ENCODE data around the gene ARRB2.

Gene ARRB2

DNA sequence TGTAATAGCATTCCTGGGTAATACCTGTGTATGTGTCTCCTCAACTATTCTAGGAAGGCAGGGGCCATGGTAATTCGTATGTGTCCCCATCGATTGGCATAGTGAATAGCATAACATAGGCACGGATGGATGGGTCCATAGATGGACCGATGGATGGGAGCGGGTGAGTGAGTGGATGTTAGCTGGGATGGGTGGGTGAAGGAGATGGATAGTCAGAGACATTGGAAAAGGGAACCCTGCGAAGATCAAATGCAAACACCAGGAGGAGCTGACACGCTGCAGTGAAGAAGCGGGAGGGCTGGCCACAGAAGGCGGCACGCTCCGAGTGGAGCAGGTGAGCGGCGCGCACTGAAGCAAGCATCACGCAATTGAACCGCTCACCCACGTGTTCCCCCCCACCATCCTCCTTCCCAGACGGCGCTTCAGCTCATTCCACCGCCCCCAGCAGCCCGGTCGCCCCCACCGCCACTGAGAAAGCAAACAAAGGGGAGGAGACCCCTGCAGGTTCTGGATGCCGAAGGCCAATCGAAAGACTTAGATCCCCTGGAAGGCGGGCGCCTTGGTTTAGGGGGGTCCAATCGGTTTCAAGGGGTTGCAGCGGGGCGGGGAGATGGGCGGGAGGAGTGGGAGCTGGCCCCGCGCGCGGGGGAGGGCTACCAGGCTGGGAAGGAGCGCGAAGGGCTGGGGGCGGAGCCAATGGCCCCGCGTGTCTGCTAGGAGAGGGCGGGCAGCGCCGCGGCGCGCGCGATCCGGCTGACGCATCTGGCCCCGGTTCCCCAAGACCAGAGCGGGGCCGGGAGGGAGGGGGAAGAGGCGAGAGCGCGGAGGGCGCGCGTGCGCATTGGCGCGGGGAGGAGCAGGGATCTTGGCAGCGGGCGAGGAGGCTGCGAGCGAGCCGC lies at the start of gene ARRB2:
Gene ARRB2, plus strand, starts transcription at position 839 of the 899 bp plus-strand sequence. CDS start 90 bp downstream, outside the sequence.
- 0 out of 2 replicates have a peak, but pooled peaks cover 3% of the 10 kb centered on the region for H3K36me3 ChIP-seq (ENCODE audit: control insufficient read depth, insufficient read depth, low read length)
- no peaks in the 10 kb centered on the region for H3K27me3 ChIP-seq (ENCODE audit: control insufficient read depth, insufficient read depth, low read length)
- H3K4me3 ChIP-seq (ENCODE audit: low read depth, low read length), result peak within 1 kb of the TSS; percentile 68
- H3K9ac ChIP-seq (ENCODE audit: low read depth, low read length), result peak within 1 kb of the TSS; percentile 32
- peaks cover 13% of the 10 kb centered on the region for H3K4me1 ChIP-seq (ENCODE audit: control insufficient read depth, insufficient read depth, low read length)
- peak within 1 kb of the TSS; percentile 74 for H3K27ac ChIP-seq (ENCODE audit: low read depth, low read length)
- H3K9me3 ChIP-seq (ENCODE audit: control insufficient read depth, insufficient read depth, low read length), result no peaks in the 10 kb centered on the region

DNA sequence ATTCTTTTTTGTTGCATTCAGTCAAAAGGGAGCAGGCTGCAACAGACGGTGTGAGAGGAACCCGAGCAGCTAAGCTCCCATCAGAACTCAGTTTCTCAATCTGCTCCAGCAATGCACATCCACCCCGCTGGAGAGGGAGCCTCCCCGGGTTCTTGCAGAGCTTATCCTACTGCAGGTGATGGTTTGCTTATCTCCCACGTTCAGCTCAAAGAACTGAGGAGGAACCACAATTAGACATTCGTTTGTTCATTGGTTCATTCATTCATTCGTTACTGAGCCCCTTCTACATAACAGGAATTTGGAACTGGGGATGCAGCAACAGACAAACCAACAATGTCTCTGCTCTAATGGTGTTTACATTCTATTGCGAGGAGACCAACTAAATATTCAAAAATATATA lies 46.7 kb upstream of the ARRB2 start:
- Histone ChIP-seq H3K4me3 (ENCODE audit: low read depth, low read length) (no peak overlapping the region), H3K27ac (ENCODE audit: low read depth, low read length) (no peak overlapping the region), H3K36me3 (ENCODE audit: control insufficient read depth, insufficient read depth, low read length) (no peaks in the 10 kb centered on the region), H3K27me3 (ENCODE audit: control insufficient read depth, insufficient read depth, low read length) (no peaks in the 10 kb centered on the region), H3K9me3 (ENCODE audit: control insufficient read depth, insufficient read depth, low read length) (no peaks in the 10 kb centered on the region), H3K4me1 (ENCODE audit: control insufficient read depth, insufficient read depth, low read length) (no peaks in the 10 kb centered on the region), H3K9ac (ENCODE audit: low read depth, low read length) (no peak overlapping the region)

DNA sequence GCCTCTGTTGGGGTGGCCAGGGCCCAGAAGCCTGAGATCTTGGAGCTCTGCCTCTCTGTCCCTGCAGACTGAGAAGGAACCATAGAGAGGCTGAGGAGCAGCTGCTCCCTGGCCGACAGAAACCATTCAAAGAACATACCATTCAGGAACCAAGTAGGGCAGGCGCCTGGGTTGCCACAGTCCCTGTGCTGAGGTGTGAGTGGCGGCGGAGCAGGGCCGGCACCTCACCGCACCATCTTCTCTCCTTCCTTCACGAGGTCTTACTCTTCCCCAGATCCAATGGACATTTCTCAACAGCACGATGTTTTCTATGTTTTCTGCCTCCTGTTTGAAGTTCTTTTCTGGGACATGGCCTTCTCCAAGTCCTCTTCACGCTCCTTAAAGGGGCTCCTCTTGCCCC lies 46.2 kb upstream of the ARRB2 start:
- H3K4me3 ChIP-seq (ENCODE audit: low read depth, low read length), result no peak overlapping the region
- H3K27me3 ChIP-seq (ENCODE audit: control insufficient read depth, insufficient read depth, low read length), result no peaks in the 10 kb centered on the region
- H3K36me3 ChIP-seq (ENCODE audit: control insufficient read depth, insufficient read depth, low read length), result no peaks in the 10 kb centered on the region
- H3K27ac ChIP-seq (ENCODE audit: low read depth, low read length), result no peak overlapping the region
- no peaks in the 10 kb centered on the region for H3K9me3 ChIP-seq (ENCODE audit: control insufficient read depth, insufficient read depth, low read length)
- H3K4me1 ChIP-seq (ENCODE audit: control insufficient read depth, insufficient read depth, low read length), result no peaks in the 10 kb centered on the region
- no peak overlapping the region for H3K9ac ChIP-seq (ENCODE audit: low read depth, low read length)

DNA sequence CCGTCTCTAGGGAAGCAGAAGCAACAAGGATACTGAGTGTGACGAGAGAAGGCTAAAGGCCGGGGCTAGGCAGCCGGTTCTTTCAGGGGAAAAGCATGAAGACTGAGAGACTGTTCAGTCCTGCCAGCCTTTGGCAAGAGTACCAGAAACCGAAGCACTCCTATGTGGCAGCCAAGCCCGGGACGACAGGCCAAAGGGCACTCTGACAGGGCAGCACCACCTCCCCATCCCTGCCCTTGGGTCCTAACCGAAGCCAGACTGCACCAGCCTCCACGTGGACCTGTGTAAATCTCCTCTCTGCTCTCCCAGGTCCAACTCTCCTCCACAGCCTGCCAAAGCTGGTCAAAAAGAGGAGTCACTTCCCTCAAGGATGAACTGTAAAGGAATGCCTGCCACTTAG lies 45.4 kb upstream of the ARRB2 start:
- H3K4me3 ChIP-seq (ENCODE audit: low read depth, low read length), result no peak overlapping the region
- H3K4me1 ChIP-seq (ENCODE audit: control insufficient read depth, insufficient read depth, low read length), result no peaks in the 10 kb centered on the region
- H3K36me3 ChIP-seq (ENCODE audit: control insufficient read depth, insufficient read depth, low read length), result peaks cover 3% of the 10 kb centered on the region; the same call in 1 of the 2 replicates
- H3K9me3 ChIP-seq (ENCODE audit: control insufficient read depth, insufficient read depth, low read length), result no peaks in the 10 kb centered on the region
- no peaks in the 10 kb centered on the region for H3K27me3 ChIP-seq (ENCODE audit: control insufficient read depth, insufficient read depth, low read length)
- H3K9ac ChIP-seq (ENCODE audit: low read depth, low read length), result no peak overlapping the region
- no peak overlapping the region for H3K27ac ChIP-seq (ENCODE audit: low read depth, low read length)

DNA sequence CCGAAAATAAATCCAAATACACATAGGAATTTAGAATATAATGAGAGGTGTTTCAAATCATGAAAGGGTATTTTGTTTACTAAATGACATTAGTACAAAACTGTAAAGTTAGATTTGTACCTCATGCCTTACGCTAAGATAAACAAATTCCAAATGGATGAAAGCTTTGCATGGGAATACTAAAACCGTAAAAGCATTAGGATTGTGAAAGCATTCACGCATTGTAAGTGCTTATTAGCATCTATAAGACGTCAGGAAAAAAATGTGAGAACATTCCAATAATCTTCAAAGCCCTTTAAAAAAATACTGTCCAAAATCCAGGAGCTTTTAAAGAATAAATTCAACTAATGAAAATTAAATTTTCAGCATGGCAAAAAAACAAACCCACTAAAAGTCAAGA lies 44.1 kb upstream of the ARRB2 start:
- Histone ChIP-seq H3K4me3 (ENCODE audit: low read depth, low read length) (no peak overlapping the region), H3K9ac (ENCODE audit: low read depth, low read length) (no peak overlapping the region)

DNA sequence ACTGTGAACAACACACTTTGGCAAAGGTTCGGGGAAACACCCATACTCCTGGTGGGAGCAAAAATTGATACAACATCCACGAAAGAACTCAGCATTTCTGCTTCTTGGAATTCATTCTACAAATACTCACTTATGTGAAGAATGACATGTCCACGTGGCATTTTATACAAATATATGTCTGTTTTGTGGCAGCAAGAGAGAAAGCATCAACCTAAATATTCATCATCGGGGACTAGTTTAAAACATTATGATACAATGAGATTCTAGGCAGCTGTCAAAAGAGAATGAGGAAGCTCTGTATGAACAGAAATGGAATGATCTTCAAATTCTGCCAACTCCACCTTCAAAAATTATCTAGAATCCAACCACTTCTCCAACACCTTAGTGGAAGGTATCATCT lies 43.3 kb upstream of the ARRB2 start:
- H3K9ac ChIP-seq (ENCODE audit: low read depth, low read length), result no peak overlapping the region
- peaks cover 22% of the 10 kb centered on the region for H3K36me3 ChIP-seq (ENCODE audit: control insufficient read depth, insufficient read depth, low read length)
- no peaks in the 10 kb centered on the region for H3K9me3 ChIP-seq (ENCODE audit: control insufficient read depth, insufficient read depth, low read length)
- no peaks in the 10 kb centered on the region for H3K4me1 ChIP-seq (ENCODE audit: control insufficient read depth, insufficient read depth, low read length)
- H3K27ac ChIP-seq (ENCODE audit: low read depth, low read length), result no peak overlapping the region
- no peak overlapping the region for H3K4me3 ChIP-seq (ENCODE audit: low read depth, low read length)
- H3K27me3 ChIP-seq (ENCODE audit: control insufficient read depth, insufficient read depth, low read length), result no peaks in the 10 kb centered on the region

More for the DNA sequence above, 44.1 kb upstream of the ARRB2 start:
- no peaks in the 10 kb centered on the region for H3K27me3 ChIP-seq (ENCODE audit: control insufficient read depth, insufficient read depth, low read length)
- no peaks in the 10 kb centered on the region for H3K9me3 ChIP-seq (ENCODE audit: control insufficient read depth, insufficient read depth, low read length)
- H3K4me1 ChIP-seq (ENCODE audit: control insufficient read depth, insufficient read depth, low read length), result no peaks in the 10 kb centered on the region
- peaks cover 13% of the 10 kb centered on the region for H3K36me3 ChIP-seq (ENCODE audit: control insufficient read depth, insufficient read depth, low read length)
- no peak overlapping the region for H3K27ac ChIP-seq (ENCODE audit: low read depth, low read length)

DNA sequence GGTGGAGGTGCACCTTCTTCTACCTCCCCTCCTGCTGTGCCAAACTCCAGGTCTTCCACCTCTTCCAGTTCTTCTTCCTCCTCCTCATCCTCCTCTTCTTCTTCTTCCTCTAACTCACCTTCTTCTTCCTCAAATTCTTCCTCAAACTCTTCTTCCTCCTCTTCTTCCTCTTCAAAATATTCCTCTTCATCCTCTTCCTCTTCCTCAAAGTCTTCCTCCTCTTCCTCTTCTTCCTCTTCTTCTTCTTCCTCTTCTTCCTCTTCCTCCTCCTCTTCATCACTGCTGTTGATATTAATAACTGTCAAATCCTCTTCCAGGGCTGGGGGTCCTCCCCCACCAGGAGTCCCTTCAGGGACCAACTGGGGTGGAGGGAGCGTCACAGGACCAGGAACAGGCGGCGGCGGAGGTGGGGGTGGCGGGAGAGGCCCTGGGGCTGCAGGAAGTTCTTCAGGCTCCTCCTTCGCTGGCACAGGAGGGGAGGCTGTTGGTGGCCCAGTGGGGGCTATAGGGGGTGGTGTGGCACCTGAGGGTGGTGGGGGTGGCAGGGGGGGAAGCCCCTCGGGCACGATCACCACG lies 38.3 kb upstream of the ARRB2 start:
- Histone ChIP-seq H3K27ac (ENCODE audit: low read depth, low read length) (no peak overlapping the region), H3K4me1 (ENCODE audit: control insufficient read depth, insufficient read depth, low read length) (no peaks in the 10 kb centered on the region), H3K36me3 (ENCODE audit: control insufficient read depth, insufficient read depth, low read length) (peaks cover 70% of the 10 kb centered on the region), H3K9ac (ENCODE audit: low read depth, low read length) (no peak overlapping the region), H3K27me3 (ENCODE audit: control insufficient read depth, insufficient read depth, low read length) (no peaks in the 10 kb centered on the region), H3K9me3 (ENCODE audit: control insufficient read depth, insufficient read depth, low read length) (no peaks in the 10 kb centered on the region), H3K4me3 (ENCODE audit: low read depth, low read length) (no peak overlapping the region)

DNA sequence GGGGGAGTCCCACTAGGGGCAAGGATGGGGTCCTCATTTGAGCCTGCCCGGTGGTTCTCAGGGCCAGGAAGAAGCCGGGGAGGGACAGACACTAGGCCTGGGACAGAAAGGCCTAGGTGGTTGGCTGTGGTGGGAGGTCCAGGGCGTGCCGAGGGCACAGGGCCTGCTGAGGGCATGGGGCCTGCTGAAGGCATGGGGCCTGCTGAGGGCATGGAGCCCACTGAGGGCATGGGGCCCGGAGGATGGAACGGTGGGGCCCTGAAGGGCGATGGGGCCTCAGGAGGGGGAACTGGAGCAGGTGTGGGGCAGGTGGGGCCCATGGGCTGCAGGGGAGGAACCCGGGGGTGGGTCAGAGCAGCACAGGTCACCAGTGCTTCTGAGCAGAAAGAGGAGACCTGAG lies 37.7 kb upstream of the ARRB2 start:
- Histone ChIP-seq H3K4me3 (ENCODE audit: low read depth, low read length) (no peak overlapping the region), H3K27ac (ENCODE audit: low read depth, low read length) (no peak overlapping the region), H3K9me3 (ENCODE audit: control insufficient read depth, insufficient read depth, low read length) (no peaks in the 10 kb centered on the region), H3K9ac (ENCODE audit: low read depth, low read length) (no peak overlapping the region), H3K4me1 (ENCODE audit: control insufficient read depth, insufficient read depth, low read length) (no peaks in the 10 kb centered on the region), H3K27me3 (ENCODE audit: control insufficient read depth, insufficient read depth, low read length) (no peaks in the 10 kb centered on the region), H3K36me3 (ENCODE audit: control insufficient read depth, insufficient read depth, low read length) (peaks cover 75% of the 10 kb centered on the region)

DNA sequence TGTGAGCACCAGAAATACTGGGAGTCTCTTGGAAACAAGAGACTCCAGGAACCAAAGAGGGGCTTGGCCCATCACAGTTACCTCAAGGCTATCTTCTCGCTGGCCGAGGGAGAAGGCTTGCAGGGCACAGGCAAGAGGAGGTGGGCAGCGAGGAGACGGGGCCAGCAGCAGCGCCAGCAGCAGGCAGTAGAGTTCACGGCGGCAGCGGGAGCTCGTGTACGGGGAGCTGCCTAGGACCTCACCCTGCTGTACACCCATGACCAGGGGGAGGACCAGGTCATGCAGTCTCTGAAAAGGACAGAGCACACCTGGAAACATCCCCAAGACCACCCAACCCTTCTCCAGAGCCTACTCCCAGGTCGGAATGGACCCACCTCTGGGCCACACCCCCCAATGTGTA lies 37.3 kb upstream of the ARRB2 start:
- H3K36me3 ChIP-seq (ENCODE audit: control insufficient read depth, insufficient read depth, low read length), result peaks cover 77% of the 10 kb centered on the region
- no peaks in the 10 kb centered on the region for H3K27me3 ChIP-seq (ENCODE audit: control insufficient read depth, insufficient read depth, low read length)

DNA sequence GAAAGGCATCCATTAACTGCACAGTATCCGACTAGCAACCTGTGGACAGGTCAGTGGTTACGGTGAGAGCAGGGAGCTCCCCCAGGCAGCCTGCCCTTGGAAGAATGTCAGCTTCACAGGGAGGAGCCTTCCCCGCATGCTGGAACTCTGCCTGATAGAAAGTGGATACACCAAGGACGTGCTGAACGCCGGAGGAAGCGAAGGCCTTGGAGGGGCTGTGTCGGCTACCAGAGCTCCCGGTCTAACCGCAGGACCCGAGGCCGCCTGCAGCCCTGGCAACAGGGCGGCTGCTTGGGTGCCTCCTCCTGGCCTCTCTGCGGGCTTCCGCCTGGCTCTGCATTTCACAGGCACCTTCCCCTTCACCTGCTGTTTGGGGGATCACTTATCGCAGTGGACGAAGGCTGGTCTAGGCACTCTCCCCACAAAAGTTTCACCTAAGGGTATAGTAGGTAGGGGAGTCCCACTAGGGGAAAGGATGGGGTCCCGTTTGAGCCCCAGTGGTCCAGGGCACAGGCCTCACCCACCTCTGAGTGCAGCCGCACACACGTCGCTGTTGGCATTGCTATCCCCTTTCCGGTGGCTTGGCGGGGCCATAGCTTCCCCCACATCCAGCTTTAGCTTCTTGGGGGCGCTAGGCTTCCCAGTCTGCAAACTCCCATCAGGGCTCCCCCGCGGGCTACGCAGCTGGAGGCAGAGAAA lies 36.3 kb upstream of the ARRB2 start:
- Histone ChIP-seq H3K9ac (ENCODE audit: low read depth, low read length) (no peak overlapping the region), H3K4me1 (ENCODE audit: control insufficient read depth, insufficient read depth, low read length) (no peaks in the 10 kb centered on the region), H3K4me3 (ENCODE audit: low read depth, low read length) (no peak overlapping the region), H3K36me3 (ENCODE audit: control insufficient read depth, insufficient read depth, low read length) (peaks cover 87% of the 10 kb centered on the region), H3K27me3 (ENCODE audit: control insufficient read depth, insufficient read depth, low read length) (no peaks in the 10 kb centered on the region), H3K9me3 (ENCODE audit: control insufficient read depth, insufficient read depth, low read length) (no peaks in the 10 kb centered on the region), H3K27ac (ENCODE audit: low read depth, low read length) (no peak overlapping the region)

More for the DNA sequence above, 37.3 kb upstream of the ARRB2 start:
- no peaks in the 10 kb centered on the region for H3K4me1 ChIP-seq (ENCODE audit: control insufficient read depth, insufficient read depth, low read length)
- no peaks in the 10 kb centered on the region for H3K9me3 ChIP-seq (ENCODE audit: control insufficient read depth, insufficient read depth, low read length)
- no peak overlapping the region for H3K27ac ChIP-seq (ENCODE audit: low read depth, low read length)
- H3K9ac ChIP-seq (ENCODE audit: low read depth, low read length), result no peak overlapping the region
- H3K4me3 ChIP-seq (ENCODE audit: low read depth, low read length), result no peak overlapping the region

DNA sequence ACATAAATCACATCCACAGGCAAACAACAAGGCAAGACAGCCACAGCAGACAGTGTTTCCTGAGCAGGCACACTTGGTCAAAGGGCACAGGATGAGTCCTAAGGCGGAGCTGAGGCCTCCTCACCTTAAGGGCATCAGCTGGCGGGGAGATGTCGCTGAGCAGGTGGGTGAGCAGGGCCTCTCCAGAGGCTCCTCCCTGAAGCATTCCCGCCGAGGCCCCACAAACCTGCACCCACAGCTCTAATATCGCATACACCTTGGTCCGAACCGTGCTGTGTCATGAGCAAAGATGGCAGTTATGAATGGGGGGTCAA lies 35.8 kb upstream of the ARRB2 start:
- no peaks in the 10 kb centered on the region for H3K27me3 ChIP-seq (ENCODE audit: control insufficient read depth, insufficient read depth, low read length)
- H3K36me3 ChIP-seq (ENCODE audit: control insufficient read depth, insufficient read depth, low read length), result peaks cover 92% of the 10 kb centered on the region
- H3K4me3 ChIP-seq (ENCODE audit: low read depth, low read length), result no peak overlapping the region
- H3K27ac ChIP-seq (ENCODE audit: low read depth, low read length), result no peak overlapping the region
- no peaks in the 10 kb centered on the region for H3K9me3 ChIP-seq (ENCODE audit: control insufficient read depth, insufficient read depth, low read length)
- no peak overlapping the region for H3K9ac ChIP-seq (ENCODE audit: low read depth, low read length)
- H3K4me1 ChIP-seq (ENCODE audit: control insufficient read depth, insufficient read depth, low read length), result no peaks in the 10 kb centered on the region

Measured in HUES48 (cell line).